ENCODE results near the gene KRTAP19-8.

KRTAP19-8 gene, protein sequence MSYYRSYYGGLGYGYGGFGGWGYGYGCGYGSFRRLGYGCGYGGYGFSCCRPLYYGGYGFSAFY

DNA sequence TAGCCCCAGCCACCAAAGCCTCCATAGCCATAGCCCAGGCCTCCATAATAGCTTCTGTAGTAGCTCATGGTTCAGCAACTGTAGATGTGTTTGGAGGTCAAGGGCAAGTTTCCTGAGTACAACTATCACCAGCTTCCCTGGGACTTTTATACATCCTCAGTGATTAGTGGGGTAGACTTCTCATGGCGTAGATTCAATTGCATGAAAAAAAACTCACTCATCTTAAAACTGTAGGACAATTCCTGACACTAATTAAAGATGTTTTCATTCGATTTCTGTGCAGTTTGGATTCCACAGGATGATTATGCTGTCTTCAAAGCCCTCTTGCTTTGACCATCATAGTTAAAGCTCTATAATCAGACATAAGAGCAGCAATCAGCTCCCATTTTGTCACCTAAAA is at the start of gene KRTAP19-8:
Gene KRTAP19-8, minus strand, starts transcription at position 101 of the 400 bp plus-strand sequence. Its CDS starts 33 bp downstream, at position 68.
- no peak for DNase-seq

DNA sequence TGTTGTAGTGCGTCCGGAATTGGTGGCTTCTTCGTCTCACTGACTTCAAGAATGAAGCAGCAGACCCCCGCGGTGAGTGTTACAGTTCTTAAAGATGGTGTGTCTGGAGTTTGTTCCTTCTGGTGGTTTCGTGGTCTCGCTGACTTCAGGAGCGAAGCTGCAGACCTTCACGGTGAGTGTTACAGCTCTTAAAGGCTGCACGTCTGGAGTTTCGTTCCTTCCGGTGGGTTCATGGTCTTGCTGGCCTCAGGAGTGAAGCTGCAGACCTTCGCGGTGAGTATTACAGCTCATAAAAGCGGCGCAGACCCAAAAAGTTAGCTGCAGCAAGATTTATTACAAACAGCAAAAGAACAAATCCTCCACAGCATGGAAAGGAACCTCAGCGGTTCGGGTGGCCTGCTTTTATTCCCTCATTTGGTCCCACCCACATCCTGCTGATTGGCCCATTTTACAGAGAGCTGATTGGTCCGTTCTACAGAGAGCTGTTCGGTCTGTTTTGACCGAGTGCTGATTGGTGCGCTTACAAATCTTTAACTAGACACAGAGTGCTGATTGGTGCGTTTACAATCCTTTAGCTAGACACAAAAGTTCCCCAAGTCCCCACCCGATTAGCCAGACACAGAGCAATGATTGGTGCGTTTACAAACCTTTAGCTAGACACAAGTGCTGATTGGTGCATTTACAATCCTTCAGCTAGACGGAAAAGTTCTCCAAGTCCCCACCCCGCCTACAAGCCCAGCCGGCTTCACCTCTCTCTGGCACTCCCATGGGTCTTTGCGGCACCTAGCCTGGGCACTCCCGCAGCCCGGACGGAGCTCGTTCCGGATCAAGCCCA is 49.6 kb upstream of the KRTAP19-8 start:
- DNase-seq = no peak

DNA sequence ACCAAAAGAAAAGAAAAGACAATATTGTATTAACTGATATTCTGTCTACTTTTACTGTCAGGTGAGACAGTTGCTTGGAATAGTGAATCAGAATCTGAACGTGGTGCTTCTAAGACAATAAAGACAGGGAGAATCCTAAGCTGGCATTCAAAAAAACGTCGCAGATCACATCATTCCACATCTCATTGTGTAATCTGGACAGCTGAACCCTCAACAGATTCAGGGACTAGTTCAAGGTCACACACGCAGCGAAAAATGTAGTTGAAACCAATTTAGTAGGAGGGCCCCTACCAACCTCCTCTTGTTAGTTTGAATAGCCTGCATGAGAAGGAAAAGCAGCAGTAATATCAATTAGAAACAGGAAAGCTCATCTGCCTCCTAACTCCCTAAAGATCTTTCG is 46.4 kb upstream of the KRTAP19-8 start:
- DNase-seq = no peak

DNA sequence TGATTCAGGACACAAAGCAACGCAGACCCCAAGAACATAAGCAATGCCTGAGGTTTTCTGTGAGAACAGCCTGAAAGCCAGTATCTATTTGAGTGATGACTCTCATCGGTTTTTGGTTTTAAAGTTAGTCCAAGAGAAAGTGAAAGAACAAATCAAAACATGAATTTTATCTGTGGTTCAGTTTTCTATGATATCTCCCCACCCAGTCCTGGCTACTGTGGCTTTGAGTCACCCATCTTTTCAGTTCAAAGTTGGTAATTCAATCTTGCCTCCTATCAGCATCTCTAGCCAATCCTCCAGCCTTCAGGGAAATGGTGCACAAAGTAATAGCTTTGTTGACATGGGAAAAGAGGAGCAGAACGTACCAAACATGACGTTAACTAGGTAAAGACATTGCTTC is 40.5 kb upstream of the KRTAP19-8 start:
- no peak for DNase-seq

DNA sequence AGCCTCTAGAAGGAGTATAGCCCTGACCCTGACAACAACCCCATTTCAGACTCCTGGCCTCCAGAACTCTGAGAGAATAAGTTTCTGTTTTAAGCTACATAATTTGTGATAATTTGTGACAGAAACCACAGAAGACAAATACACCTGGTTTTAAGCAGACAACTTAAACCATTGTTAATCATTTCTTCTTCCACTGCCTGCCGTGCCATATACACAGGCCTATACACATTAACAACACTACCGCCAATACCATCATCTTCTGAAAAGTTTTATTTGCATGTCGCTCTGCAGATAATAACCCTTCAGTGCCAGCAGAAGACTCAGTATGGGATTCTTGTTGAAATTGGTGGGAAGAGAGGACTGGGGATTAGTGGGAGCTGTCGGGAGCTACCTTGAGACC is 39.9 kb upstream of the KRTAP19-8 start:
- no peak for DNase-seq

DNA sequence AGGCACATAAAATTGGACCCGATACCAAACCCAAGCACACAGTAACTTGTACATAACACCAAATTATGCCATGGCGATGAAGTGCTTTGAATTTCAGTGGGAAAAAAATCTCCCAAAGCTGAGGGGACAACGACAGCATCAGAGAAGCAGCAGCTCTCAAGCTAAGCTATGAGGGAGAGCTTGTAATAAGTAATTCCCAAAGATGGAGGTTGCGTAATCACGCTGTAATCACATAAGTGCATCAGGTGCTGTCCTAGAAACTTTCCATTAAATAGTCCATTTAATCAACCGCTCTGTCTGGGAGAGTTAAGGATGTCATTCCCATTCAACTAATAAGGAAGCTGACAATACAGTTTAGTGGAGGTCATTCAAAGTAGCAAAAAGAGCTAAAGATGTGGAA is 37.6 kb upstream of the KRTAP19-8 start:
- DNase-seq = no peak

DNA sequence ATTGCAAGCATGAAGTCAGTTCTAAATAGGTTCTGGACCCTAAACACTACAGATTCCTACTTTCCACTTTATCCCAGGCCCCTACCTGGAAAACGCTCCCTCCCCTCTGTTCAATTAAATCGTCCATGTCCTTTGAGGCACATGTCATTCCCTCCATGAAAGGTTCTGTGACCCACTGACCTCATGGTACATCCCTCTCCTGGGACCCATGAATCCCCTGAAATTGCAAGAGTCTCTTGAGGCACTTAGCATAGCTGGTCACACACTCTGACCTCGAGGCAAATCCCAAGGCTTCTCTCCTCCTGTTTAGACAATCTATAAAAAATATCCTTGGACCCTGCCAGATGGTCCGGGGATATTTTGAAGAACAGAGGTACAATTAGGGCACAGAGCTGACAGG is 34.3 kb upstream of the KRTAP19-8 start:
- DNase-seq = no peak

DNA sequence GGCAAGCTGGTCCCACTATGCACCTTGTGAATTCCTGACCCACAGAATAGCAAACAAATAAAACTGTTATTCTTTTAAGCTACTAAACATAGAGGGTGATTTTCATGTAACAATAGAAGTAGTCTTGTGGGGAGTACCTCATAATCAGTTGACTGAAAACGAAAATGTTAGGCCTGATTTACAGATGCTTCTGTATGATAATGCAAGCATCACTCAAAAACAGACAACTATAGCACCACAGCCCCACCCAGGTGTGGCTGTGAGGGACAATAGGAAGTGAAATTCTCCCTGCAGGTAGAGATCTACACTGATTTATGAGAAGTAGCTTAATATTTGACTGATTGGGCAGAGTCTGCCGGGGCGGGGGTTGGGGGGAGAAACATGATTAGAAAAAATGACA is 26.5 kb upstream of the KRTAP19-8 start:
- no peak for DNase-seq

DNA sequence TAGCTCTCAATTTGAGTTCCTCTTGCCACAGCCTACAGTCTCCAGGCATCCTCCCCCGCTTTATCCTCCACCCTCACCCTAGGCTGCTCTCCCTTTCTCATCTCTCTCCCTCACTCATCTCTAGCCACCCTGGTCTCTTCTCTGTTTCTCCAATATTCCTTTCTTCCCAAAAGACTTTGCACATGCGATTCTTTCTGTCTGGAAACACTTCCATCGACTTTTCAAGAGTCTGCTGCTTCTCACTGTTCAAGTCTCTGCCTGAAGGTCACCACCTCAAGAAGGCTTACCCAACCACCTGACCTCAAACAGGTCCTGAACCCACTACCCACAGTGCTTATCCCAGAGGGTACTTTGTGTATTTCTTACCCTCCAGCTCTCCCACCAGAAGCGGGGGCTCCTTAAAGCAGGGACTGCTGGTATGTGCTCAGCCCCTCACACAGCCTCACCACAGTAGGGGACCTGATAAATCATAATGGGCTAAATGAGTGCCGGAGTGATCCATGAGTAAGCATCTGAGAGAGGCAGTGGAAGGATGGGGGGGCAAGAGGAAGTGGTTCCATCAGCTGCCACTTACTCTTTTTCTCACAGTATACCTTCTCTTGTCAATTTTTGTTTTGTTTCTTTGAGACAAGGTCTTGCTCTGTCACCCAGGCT is 14.3 kb upstream of the KRTAP19-8 start:
- no peak for DNase-seq

DNA sequence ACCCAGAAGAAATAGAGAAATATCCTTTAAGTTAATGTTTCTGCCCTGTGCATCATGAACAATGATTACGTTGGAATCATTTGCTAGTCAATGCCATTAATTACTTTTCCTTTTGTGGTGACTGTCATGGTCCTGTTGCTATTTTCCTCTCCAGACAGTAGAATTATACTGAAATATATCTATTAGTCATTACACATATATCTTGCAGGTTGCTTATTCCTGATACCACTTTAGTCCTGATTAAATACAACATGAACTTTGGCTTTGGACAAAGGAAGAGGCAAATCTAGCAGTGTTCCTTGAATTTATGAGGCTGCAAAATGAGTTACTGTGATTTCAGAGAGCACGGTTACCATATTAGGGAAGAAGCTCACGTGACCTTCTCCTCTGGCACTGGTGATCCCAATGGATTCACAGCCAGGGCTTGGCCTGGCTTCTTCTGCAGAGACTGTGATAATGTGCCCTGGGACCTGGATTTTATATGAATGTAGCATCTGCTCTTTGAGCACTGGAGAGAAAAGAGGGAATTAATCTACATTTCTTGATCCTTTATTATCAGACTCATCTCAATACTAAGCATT is 12.4 kb upstream of the KRTAP19-8 start:
- no peak for DNase-seq

DNA sequence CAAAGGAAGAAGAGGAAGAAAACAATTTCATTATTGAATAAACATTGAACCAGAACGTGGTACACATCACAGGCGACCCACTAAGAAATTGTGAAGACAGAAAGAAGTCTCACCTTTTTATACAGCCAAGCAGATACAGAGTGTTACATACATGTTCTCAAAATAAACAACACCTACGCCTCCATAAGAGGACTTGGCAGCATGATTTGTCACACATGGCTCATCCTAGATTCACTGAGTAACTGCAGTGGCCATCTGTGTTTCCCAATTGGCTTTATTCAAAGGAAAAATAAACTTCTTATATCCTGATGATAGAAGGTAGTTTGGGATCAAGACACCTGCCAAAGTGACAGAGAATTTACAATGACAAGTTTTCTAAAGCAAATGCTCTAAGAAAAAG is 7.6 kb upstream of the KRTAP19-8 start:
- no peak for DNase-seq

DNA sequence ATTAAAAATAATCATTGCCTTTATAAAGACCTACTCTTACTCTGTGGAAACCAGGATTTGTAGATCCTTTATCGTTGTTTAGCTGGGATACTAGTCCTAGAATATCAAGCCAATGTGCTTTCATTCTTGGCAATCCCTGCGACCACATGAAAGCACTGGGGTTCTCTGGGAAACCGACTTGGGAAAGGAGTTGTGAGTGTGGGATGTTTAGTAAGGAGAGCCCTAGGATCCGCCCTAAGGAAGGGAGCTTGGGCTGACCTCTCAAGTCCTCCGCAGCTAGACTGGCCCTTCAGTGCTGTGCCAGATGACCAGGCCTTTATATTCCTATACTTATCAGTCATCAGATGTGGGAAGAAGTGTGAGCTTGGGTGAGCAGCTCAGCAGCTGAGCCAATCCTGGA is 5.2 kb upstream of the KRTAP19-8 start:
- DNase-seq = no peak

DNA sequence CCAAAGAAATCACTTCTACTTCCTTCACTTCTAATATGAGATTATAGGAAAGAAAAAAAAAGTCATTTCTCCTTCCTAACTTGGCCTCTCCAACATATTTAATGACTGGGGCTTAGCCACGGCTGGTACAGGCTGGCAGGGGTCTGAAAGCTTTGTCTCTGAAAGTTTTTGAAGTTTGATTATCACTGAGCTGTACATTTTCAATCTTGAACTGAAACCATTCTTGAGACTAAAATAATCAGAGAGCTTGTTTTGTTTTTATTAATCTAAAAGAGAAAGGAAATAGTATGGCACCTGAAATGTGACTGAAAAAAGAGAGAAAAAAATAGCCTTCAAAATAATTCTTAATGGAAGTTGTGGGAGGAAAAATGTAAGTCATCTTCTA is 3.8 kb upstream of the KRTAP19-8 start:
- DNase-seq = no peak

DNA sequence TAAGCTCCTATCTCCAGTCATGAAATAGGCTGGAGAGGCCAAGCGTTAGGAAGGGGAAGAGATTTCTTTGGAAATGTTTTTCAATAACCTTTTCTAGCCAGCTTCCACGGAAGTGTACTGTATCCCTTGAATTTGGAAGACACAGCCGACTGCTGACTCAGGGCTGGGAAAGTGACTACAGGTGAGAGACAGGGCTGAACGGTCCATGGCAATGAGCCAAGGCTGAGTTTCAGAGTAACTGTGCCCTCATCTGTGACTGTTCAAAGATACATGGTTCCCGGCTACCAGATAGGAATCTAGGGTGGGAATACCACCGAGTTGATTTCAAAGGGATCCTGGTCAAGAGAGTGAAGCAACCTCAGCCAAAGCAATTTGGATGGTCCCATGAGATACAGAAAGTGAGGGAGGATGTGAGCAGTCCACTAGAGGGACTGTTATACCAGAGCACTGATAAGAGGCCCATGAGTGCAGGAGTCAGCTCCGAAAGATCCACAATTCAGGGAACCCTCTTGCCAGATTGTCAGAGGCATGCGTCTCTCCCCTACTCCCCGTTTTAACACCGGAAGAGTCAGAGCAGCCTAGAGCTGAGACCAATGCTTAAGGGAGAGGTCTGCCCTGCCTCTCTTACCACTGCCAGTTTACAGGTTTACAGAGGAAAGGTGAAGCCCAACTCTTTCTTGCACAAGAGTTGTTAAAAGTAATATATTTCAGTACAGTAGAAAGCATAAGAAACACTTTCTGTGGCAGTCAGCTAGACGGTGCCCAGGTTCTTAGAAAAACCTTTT is 3.2 kb upstream of the KRTAP19-8 start:
- no peak for DNase-seq

DNA sequence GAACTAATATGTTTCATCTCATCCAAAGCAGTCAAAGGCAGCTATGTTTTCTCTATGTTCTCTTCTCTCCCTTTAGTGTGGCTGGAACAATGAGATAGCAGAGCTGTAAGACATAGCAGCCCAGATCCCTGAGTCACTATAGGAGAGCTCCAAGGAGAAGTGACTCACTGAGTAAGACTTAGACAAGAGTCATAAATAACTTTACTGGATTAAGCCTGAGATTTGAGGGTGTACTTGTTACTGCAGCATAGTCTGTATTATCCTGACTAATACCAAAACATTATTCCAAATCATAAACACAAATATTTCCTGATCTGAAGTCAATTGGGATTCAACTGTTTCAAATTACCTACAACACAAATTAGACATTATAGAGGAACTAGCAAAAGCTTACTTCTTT is 3.9 kb downstream of the KRTAP19-8 start:
- no peak for DNase-seq

DNA sequence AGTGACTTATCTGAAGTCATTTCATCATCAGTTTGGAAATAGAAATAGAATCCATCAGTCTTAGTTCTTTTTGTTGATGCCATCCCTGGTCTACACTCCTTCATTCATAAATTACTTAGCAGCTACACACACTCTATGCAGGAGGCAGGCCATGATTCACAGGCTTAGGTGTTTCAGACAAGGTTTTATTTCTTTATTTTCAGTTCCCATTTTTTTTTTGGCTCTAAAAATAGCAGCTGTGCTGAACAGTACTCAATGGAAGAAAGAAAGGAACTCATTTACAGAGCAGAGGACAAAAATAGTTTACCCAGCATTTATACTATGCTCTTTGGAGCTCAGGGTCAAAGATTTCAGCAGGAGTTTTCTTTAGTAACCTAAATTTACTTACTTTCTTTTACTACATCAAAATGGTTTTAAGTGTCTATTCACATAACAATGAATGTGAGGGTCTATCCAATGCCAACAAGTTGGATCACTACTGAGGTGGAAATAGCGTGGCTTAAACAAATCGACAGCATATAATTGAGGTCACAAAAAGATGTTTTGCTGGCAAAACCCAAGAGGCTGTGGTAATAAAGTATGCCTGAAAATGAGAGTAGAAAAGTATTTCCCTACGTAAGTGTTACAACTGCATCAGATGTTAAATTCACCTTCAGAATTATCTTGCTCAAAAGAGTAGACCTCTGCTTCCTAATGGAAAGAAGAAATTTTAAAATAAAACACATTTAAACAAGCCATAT is 7.7 kb downstream of the KRTAP19-8 start:
- DNase-seq = no peak

DNA sequence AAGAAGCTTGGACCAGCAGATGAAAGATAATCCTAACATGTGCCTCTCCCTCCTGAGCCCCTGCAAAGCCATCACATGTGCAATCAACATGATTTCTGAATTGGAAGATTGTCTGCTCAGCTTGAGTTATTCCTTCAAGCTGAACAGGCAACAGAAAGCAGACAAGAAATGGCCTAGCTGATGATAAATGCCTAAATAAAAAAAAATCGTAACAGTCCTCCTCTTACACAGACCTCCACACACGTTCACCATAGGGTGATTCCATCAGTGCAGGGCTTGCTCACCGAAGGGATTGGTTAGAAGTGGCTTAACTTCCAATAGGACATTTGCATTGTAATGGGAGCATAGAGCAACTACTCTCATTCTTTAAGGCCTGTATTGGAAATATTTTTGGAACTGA is 14.6 kb downstream of the KRTAP19-8 start:
- no peak for DNase-seq

DNA sequence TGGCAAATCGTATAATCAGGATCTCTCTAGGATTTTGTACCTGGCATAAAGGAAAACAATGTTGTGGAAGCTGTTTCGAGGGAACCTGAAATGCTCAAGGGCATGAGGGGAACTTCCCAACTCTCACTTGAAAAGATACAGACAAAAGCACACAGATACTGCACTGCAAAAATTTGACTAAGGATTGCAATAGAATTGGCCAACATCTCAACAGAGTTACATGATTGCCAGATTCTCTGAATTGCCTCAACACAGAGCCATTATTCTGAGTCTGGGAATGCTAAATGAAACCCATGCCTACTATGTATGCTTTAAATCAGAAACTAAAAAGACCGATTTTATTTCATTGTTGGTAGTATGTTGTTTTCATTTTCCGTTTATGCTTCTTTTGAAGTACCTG is 16.0 kb downstream of the KRTAP19-8 start:
- no peak for DNase-seq

DNA sequence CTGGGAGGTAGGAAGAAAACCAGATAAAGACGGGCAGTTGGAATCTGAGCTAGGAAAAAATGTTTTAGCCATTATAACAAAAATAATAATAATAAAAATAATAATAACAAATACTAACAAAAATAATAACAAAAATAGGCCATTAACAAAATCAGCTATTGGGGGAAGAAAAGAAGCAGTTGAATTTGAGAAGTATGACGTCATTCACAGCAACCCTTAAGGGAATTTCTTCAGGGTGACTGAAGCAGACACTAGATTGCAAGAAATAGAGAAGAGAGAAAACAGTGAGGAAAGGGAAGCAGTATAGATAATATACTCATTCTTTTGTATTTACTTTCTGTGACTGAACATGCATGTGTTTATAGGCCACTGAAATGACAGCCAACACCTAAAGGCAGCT is 20.0 kb downstream of the KRTAP19-8 start:
- no peak for DNase-seq

DNA sequence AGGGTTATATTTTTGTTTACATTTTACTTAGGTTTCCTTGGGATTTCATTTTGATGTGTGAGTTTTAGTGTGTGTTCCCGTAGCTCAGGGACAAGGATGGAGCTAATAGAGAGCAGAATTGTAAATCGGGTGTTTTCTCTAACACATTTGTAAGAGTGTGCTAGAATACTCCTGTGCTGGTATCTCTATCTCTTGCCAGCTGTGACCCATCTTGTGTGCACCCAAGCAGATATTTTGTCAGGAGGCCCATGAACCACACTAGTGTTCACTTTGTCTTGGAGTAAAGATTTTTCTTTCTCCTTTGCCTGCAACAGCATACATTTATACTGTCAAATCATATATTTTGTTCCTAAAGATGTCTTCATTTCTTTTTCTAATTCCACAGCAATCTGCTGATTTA is 23.4 kb downstream of the KRTAP19-8 start:
- DNase-seq = no peak

DNA sequence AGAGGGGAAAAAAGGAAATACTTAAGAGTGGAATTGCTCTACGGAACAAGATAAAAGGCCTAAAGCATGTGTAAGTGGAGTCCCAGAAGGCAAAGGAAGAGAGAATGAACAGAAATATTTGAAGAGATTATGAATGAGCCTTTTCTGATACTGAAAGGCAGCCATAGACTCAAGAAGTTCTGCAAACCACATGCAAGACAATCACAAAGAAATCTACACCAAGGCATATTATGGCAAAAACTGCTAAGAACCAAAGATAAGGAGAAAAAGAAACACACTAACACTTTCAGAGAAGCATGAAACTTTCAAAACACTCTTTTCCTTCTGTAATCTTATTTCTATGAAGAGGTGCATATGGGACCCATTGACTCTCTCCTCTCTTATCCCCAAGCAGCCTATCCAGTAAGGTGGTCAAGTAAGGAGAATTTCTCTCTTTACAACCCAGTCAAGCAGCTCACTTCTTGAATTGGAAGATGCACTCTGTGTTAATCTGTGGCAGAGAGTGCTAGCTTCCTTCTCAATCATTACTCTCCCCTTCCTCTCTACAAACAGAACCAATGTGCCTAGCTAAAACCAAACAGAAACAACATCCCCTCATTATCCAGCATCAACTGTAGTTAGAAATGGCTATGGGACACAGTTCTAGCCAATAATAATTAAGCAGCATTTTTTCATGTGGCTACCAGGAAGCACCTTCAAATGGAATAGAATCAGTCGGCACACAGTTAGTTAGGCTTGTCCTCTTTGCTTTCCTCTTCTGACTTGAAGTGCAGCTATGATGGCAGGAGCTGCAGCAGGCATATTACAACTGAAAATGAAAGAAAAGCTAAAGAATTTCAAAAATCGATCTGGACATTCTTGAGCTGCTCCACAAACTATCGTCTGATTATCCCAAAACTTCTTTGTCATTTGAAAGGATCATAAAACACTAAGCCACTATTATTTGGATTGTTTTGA is 25.9 kb downstream of the KRTAP19-8 start:
- DNase-seq = no peak
